ENCODE data around the gene PTPN6.
A peak's percentile ranks its signal among the peaks of the same experiment; 100 is the strongest.

Gene PTPN6

GRCh38 chr12:6957741-6958608 is 6.8 kb downstream of the PTPN6 start:
- TF ChIP-seq SPI1 (IDR thresholded peaks at IDR 0.05; ENCODE audit: borderline replicate concordance, low read depth): no peak
- no peak for TF ChIP-seq CTCF (IDR thresholded peaks at IDR 0.05; ENCODE audit: insufficient read depth, low read length)
- no peak for TF ChIP-seq GABPA (IDR thresholded peaks at IDR 0.05; ENCODE audit: low read depth)
- TF ChIP-seq POLR2AphosphoS5 (IDR thresholded peaks at IDR 0.05; ENCODE audit: low read depth): no peak
- no peak for TF ChIP-seq REST (IDR thresholded peaks at IDR 0.05; ENCODE audit: insufficient replicate concordance, low read depth)
- no peak for DNase-seq (ENCODE audit: low read depth in 1 of 2, low spot score in 1 of 2)
- H3K4me3 ChIP-seq (replicated peaks; ENCODE audit: insufficient read depth, low read length): peak overlapping the region; percentile 14
- H3K27me3 ChIP-seq (ENCODE audit: insufficient read depth, poor library complexity, severe bottlenecking): no peaks in the 10 kb centered on the region
- H3K27ac ChIP-seq (replicated peaks): peak overlapping the region; percentile 99

DNA sequence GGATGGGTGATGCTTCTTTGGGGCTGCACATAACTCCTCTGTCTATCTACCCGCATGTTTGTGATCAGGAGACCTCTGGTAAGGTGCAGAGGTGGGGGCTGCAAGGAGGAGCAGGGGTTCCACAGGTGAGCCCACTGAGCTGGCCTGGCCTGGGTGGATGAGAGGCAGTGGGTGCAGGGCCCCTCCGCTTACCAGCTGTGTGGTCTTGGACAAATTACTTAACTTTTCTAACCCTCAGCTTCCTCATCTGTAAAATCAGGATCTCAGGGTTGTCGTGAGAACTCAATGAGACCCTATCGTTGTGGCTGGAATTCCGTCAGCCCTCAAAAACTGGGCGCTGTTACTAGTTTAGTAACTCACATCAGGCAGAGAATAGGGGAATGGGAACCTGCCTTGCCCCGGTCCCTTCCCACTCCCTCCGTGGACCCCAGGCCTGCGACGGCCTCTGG is 7.5 kb downstream of the PTPN6 start:
- Histone ChIP-seq H3K27ac (replicated peaks) (peak overlapping the region; percentile 99), H3K4me3 (replicated peaks; ENCODE audit: insufficient read depth, low read length) (peak overlapping the region; percentile 14), H3K27me3 (ENCODE audit: insufficient read depth, poor library complexity, severe bottlenecking) (no peaks in the 10 kb centered on the region)
- peak; percentile 72 to 82 for DNase-seq (ENCODE audit: low read depth in 1 of 2, low spot score in 1 of 2)
- peak; percentile 24; the same call in 1 of the 2 replicates for TF ChIP-seq SPI1 (IDR thresholded peaks at IDR 0.05; ENCODE audit: borderline replicate concordance, low read depth)
- no peak for TF ChIP-seq GABPA (IDR thresholded peaks at IDR 0.05; ENCODE audit: low read depth)
- no peak for TF ChIP-seq POLR2AphosphoS5 (IDR thresholded peaks at IDR 0.05; ENCODE audit: low read depth)

DNA sequence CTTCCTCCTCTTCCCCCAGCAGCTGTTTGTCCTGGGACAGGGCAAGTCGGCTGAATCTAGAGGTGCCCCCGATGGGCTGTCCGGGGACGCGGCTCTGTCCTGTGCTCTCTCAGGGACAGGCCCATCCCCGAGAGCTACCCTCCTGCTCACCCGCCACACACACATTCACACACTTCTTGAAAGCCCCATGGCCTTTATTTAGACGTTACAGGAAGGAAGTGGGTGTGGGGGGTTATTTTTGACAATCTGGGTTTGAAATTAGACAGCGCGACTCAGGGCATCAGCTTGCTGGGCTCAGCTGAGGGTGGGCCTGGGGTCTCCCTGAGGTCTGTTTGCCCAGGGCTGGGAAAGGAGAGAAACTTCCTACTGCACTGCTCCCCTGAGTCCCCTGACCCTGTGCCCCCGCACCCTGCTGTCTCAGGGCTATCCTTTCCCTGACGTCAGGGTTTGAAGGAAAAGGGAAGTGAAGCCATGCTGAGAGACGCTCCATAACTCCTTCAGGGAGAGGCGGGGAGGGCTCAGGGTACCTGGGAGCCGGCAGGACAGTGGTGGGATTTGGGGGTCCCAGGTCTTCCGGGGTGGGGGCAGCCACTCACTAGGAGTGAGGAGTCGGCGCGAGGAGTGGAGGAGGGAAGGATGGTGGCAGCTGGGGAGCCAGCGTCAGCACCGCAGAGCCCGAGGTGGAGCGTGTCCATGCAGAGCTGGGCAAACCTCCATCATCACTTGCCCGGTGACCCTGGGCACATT is 8.1 kb downstream of the PTPN6 start:
- H3K4me3 ChIP-seq (replicated peaks; ENCODE audit: insufficient read depth, low read length): peak overlapping the region; percentile 14
- H3K27ac ChIP-seq (replicated peaks): peak overlapping the region; percentile 99
- peak; percentile 75 to 85 for DNase-seq (ENCODE audit: low read depth in 1 of 2, low spot score in 1 of 2)
- no peaks in the 10 kb centered on the region for H3K27me3 ChIP-seq (ENCODE audit: insufficient read depth, poor library complexity, severe bottlenecking)
- TF ChIP-seq SPI1 (IDR thresholded peaks at IDR 0.05; ENCODE audit: borderline replicate concordance, low read depth) (peak; percentile 96), POLR2AphosphoS5 (IDR thresholded peaks at IDR 0.05; ENCODE audit: low read depth) (peak; percentile 83), GABPA (IDR thresholded peaks at IDR 0.05; ENCODE audit: low read depth) (no peak)

- TF ChIP-seq POLR2AphosphoS5 (IDR thresholded peaks at IDR 0.05; ENCODE audit: low read depth) (no peak; the same call in 1 of the 2 replicates), REST (IDR thresholded peaks at IDR 0.05; ENCODE audit: insufficient replicate concordance, low read depth) (no peak), GABPA (IDR thresholded peaks at IDR 0.05; ENCODE audit: low read depth) (no peak), CTCF (IDR thresholded peaks at IDR 0.05; ENCODE audit: insufficient read depth, low read length) (no peak), SPI1 (IDR thresholded peaks at IDR 0.05; ENCODE audit: borderline replicate concordance, low read depth) (no peak)
- no peaks in the 10 kb centered on the region for H3K27me3 ChIP-seq (ENCODE audit: insufficient read depth, poor library complexity, severe bottlenecking)
- peak overlapping the region; percentile 99 for H3K27ac ChIP-seq (replicated peaks)
- no peak for DNase-seq (ENCODE audit: low read depth in 1 of 2, low spot score in 1 of 2)
- H3K4me3 ChIP-seq (replicated peaks; ENCODE audit: insufficient read depth, low read length): peak overlapping the region; percentile 7
Measured at GRCh38 chr12:6959805-6960592, 8.8 kb downstream of the PTPN6 start.
